ENCODE results near the gene OR5D14. TPM values are rescaled to one million over a fixed set of nuclear protein-coding genes. Genes with fewer than 3 reads are reported as not detected.

Gene OR5D14
- total RNA-seq, 1 donor from 2014 or later = not detected

- Histone ChIP-seq H3K4me1 (no peaks in the 10 kb centered on the region), H3K9me3 (no peaks in the 10 kb centered on the region), H3K36me3 (no peaks in the 10 kb centered on the region), H3K27me3 (no peaks in the 10 kb centered on the region), H3K4me3 (no peak within 1 kb of the TSS), H3K27ac (no peak within 1 kb of the TSS)
- no peak for DNase-seq (ENCODE audit: low spot score in 2 of 2)
- intact Hi-C loops (cut with DNase I) = no loop called here
- no peak for TF ChIP-seq CTCF (IDR thresholded peaks at IDR 0.05)
Measured at GRCh38 chr11:55819330-55819729, 24.0 kb downstream of the OR5D14 start, which contains the start of gene OR5D18. Gene OR5D18, plus strand, starts transcription at chr11:55819630. Its CDS starts 0 bp downstream, at chr11:55819630.

- Histone ChIP-seq H3K27ac (no peak within 1 kb of the TSS), H3K36me3 (no peaks in the 10 kb centered on the region), H3K27me3 (no peaks in the 10 kb centered on the region), H3K4me3 (no peak within 1 kb of the TSS), H3K9me3 (no peaks in the 10 kb centered on the region), H3K4me1 (no peaks in the 10 kb centered on the region)
- intact Hi-C loops (cut with DNase I) = no loop called here
- TF ChIP-seq CTCF (IDR thresholded peaks at IDR 0.05) = no peak
- no peak for DNase-seq (ENCODE audit: low spot score in 2 of 2)
Measured at GRCh38 chr11:55826919-55827318, 31.6 kb downstream of the OR5D14 start, which contains the start of gene OR5L2. Gene OR5L2, plus strand, starts transcription at chr11:55827219. Its CDS starts 0 bp downstream, at chr11:55827219.

GRCh38 chr11:55838452-55838851, 43.1 kb downstream of the OR5D14 start, which contains the start of gene OR5D16:
Gene OR5D16, plus strand, starts transcription at chr11:55838752. Its CDS starts 0 bp downstream, at chr11:55838752.
- Histone ChIP-seq H3K4me3 (no peak within 1 kb of the TSS), H3K27me3 (no peaks in the 10 kb centered on the region), H3K9me3 (peaks cover 0 to 6% of the 10 kb centered on the region in 2 donors), H3K27ac (no peak within 1 kb of the TSS), H3K4me1 (no peaks in the 10 kb centered on the region), H3K36me3 (no peaks in the 10 kb centered on the region)
- no peak for TF ChIP-seq CTCF (IDR thresholded peaks at IDR 0.05)
- intact Hi-C loops (cut with DNase I) = no loop called here
- no peak for DNase-seq (ENCODE audit: low spot score in 2 of 2)

Other genes starting within 250 kb of the OR5D14 start
- gene OR4C15, start 241.1 kb upstream of the OR5D14 start, total RNA-seq = not detected
- gene OR4C16, start 223.4 kb upstream of the OR5D14 start, total RNA-seq = not detected
- gene OR4C11, start 187.9 kb upstream of the OR5D14 start, total RNA-seq = not detected
- not detected for gene OR4P4, start 160.4 kb upstream of the OR5D14 start, total RNA-seq
- gene OR4S2, start 147.2 kb upstream of the OR5D14 start, total RNA-seq = not detected
- not detected for gene OR4C6, start 133.4 kb upstream of the OR5D14 start, total RNA-seq
- gene OR5D13, start 22.1 kb upstream of the OR5D14 start, total RNA-seq = not detected
- gene OR5L1, start 15.8 kb downstream of the OR5D14 start, total RNA-seq = not detected
- not detected for gene OR5D18, start 24.1 kb downstream of the OR5D14 start, total RNA-seq
- gene OR5L2, start 31.7 kb downstream of the OR5D14 start, total RNA-seq = not detected
- gene OR5D16, start 43.2 kb downstream of the OR5D14 start, total RNA-seq = not detected
- not detected for gene TRIM51, start 87.7 kb downstream of the OR5D14 start, total RNA-seq
- gene OR5W2, start 119.0 kb downstream of the OR5D14 start, total RNA-seq = not detected
- gene OR5I1, start 140.8 kb downstream of the OR5D14 start, total RNA-seq = not detected
- 0.64 TPM for gene OR10AG1, start 174.4 kb downstream of the OR5D14 start, total RNA-seq
- not detected for gene OR5F1, start 199.1 kb downstream of the OR5D14 start, total RNA-seq
- not detected for gene OR5AS1, start 232.1 kb downstream of the OR5D14 start, total RNA-seq

Data from ascending aorta (tissue), 2 donors.